Measurements from ENCODE around the gene CAMK2D. TPM values are rescaled to one million over a fixed set of nuclear protein-coding genes. Genes with fewer than 3 reads are reported as not detected.

The CAMK2D gene
- total RNA-seq, 2 experiments from 2014 or later = 104 to 120 TPM

DNA sequence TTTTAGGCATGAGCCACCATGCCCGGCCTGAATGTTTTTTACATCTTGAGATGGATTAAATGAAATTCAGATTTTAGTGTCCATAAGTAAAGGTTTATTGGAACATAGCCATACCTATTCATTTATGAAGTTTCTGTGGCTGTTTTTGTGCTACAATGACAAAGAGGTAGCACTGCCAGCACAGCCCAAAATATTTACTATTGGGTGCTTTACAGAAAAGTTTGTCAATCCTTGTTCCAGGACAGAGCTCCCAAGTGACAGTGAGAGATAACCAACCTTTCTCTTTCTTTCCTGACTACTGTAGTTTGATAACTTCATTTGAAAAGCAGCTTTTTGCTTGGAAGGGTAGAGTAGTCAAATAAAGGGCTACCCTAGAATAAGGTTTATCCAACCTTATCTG is 116.2 kb downstream of the CAMK2D start:
- Histone ChIP-seq H3K4me1 (ENCODE audit: insufficient read depth, low read length, poor library complexity, severe bottlenecking) (peaks cover 45% of the 10 kb centered on the region), H3K36me3 (ENCODE audit: insufficient read depth, low read length) (peaks cover 32% of the 10 kb centered on the region), H4K20me1 (ENCODE audit: insufficient read depth, low read length) (no peaks in the 10 kb centered on the region), H3K9me2 (ENCODE audit: insufficient read depth, low read length) (no peaks in the 10 kb centered on the region), H2AFZ (ENCODE audit: low read length) (no peak overlapping the region), H3K79me2 (ENCODE audit: insufficient read depth, low read depth, low read length) (peaks cover 70% of the 10 kb centered on the region), H3K9me3 (ENCODE audit: low read length) (no peaks in the 10 kb centered on the region), H3K27ac (ENCODE audit: low read depth, low read length, poor library complexity, severe bottlenecking) (no peak overlapping the region), H3K4me3 (ENCODE audit: low read depth, low read length, poor library complexity, severe bottlenecking) (no peak overlapping the region), H3K4me2 (ENCODE audit: low read length) (no peak overlapping the region)
- no TSS peak for BruUV-seq (replicated peaks)
- intact Hi-C loops (cut with micrococcal nuclease; ENCODE audit: unreplicated experiment) = no loop called here
- TF ChIP-seq EZH2phosphoT487 (IDR thresholded peaks at IDR 0.05; ENCODE audit: borderline replicate concordance, low read depth, low read length) = no peak
- TF ChIP-seq, protein P1, sequence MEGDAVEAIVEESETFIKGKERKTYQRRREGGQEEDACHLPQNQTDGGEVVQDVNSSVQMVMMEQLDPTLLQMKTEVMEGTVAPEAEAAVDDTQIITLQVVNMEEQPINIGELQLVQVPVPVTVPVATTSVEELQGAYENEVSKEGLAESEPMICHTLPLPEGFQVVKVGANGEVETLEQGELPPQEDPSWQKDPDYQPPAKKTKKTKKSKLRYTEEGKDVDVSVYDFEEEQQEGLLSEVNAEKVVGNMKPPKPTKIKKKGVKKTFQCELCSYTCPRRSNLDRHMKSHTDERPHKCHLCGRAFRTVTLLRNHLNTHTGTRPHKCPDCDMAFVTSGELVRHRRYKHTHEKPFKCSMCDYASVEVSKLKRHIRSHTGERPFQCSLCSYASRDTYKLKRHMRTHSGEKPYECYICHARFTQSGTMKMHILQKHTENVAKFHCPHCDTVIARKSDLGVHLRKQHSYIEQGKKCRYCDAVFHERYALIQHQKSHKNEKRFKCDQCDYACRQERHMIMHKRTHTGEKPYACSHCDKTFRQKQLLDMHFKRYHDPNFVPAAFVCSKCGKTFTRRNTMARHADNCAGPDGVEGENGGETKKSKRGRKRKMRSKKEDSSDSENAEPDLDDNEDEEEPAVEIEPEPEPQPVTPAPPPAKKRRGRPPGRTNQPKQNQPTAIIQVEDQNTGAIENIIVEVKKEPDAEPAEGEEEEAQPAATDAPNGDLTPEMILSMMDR (conservative IDR thresholded peaks at IDR 0.05; ENCODE audit: low read length) = no peak
- no peak for DNase-seq (ENCODE audit: low spot score)
- CTCF ChIA-PET (ENCODE audit: unreplicated experiment) = interaction anchor here (1.6 kb wide), 1 partner anchor 10 kb away, joined by 7 read pairs; no protein-coding TSS in a partner anchor
- POLR2A ChIA-PET = interaction anchor here (0.6 to 6.7 kb wide), 10 partner anchors 8 to 99 kb away, joined by 3 to 64 read pairs (median 6); no protein-coding TSS in a partner anchor

DNA sequence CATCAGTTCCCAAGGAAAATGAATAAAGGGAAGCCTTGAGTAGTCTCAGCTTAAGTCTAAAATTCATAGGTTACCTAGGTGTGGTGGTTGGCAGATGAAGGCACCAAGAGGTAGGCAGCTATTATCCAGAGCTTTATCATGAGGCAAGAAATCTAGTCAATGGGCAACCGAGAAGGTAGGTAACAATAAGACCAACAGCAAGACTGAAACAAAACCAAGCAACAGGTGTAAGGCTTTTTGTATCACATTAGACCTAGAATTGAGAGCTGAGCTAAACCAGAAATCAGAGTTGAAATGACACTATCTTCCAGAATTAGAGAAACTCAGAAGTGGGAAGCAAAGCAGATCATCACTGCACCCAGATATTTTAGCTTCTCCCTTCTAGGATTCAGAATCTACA is 117.1 kb downstream of the CAMK2D start:
- Histone ChIP-seq H3K9me3 (ENCODE audit: low read length) (no peaks in the 10 kb centered on the region), H2AFZ (ENCODE audit: low read length) (no peak overlapping the region), H3K4me1 (ENCODE audit: insufficient read depth, low read length, poor library complexity, severe bottlenecking) (peaks cover 54% of the 10 kb centered on the region), H3K9me2 (ENCODE audit: insufficient read depth, low read length) (no peaks in the 10 kb centered on the region), H4K20me1 (ENCODE audit: insufficient read depth, low read length) (no peaks in the 10 kb centered on the region), H3K36me3 (ENCODE audit: insufficient read depth, low read length) (peaks cover 30% of the 10 kb centered on the region), H3K27ac (ENCODE audit: low read depth, low read length, poor library complexity, severe bottlenecking) (no peak overlapping the region), H3K79me2 (ENCODE audit: insufficient read depth, low read depth, low read length) (peaks cover 77% of the 10 kb centered on the region), H3K4me2 (ENCODE audit: low read length) (no peak overlapping the region), H3K4me3 (ENCODE audit: low read depth, low read length, poor library complexity, severe bottlenecking) (no peak overlapping the region)
- CTCF ChIA-PET (ENCODE audit: unreplicated experiment) = interaction anchor here (1.6 kb wide), 1 partner anchor 11 kb away, joined by 7 read pairs; no protein-coding TSS in a partner anchor
- DNase-seq (ENCODE audit: low spot score) = no peak
- no TSS peak for BruUV-seq (replicated peaks)
- POLR2A ChIA-PET = interaction anchor here (0.8 to 6.7 kb wide), 13 partner anchors 9 to 93 kb away, joined by 3 to 64 read pairs (median 6); no protein-coding TSS in a partner anchor
- no peak for TF ChIP-seq EZH2phosphoT487 (IDR thresholded peaks at IDR 0.05; ENCODE audit: borderline replicate concordance, low read depth, low read length)
- TF ChIP-seq, protein P1 (conservative IDR thresholded peaks at IDR 0.05; ENCODE audit: low read length) = no peak
- intact Hi-C loops (cut with micrococcal nuclease; ENCODE audit: unreplicated experiment) = no loop called here

DNA sequence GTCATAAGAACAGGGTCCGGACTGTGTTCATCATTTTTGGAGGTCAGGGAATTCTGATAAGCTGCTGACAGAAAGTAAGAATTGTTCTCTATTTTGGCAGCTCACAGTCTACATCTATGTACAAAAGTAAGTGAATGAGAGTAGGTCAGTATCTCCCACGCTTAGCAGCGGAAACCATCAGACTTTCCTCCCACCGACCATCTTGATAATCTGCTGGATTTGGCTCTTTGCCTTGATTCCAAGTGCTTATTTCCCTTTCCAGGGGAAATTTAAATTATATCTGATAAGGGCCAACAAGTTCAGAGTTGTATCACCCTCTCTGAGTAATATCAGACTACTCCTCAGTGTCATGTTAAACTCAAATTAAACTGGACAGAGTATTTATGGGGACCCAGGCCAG is 118.0 kb downstream of the CAMK2D start:
- CTCF ChIA-PET (ENCODE audit: unreplicated experiment) = interaction anchor here (0.9 kb wide), 1 partner anchor 45 kb away, joined by 3 read pairs; no protein-coding TSS in a partner anchor
- H2AFZ ChIP-seq (ENCODE audit: low read length) = no peak overlapping the region
- intact Hi-C loops (cut with micrococcal nuclease; ENCODE audit: unreplicated experiment) = no loop called here
- H3K4me3 ChIP-seq (ENCODE audit: low read depth, low read length, poor library complexity, severe bottlenecking) = no peak overlapping the region
- peaks cover 63% of the 10 kb centered on the region for H3K4me1 ChIP-seq (ENCODE audit: insufficient read depth, low read length, poor library complexity, severe bottlenecking)
- DNase-seq (ENCODE audit: low spot score) = no peak
- peaks cover 77% of the 10 kb centered on the region for H3K79me2 ChIP-seq (ENCODE audit: insufficient read depth, low read depth, low read length)
- H3K36me3 ChIP-seq (ENCODE audit: insufficient read depth, low read length) = peaks cover 26% of the 10 kb centered on the region
- H3K4me2 ChIP-seq (ENCODE audit: low read length) = no peak overlapping the region
- H4K20me1 ChIP-seq (ENCODE audit: insufficient read depth, low read length) = no peaks in the 10 kb centered on the region
- BruUV-seq (replicated peaks) = no TSS peak
- no peak overlapping the region for H3K27ac ChIP-seq (ENCODE audit: low read depth, low read length, poor library complexity, severe bottlenecking)
- TF ChIP-seq EZH2phosphoT487 (IDR thresholded peaks at IDR 0.05; ENCODE audit: borderline replicate concordance, low read depth, low read length) = no peak
- TF ChIP-seq, protein P1 (conservative IDR thresholded peaks at IDR 0.05; ENCODE audit: low read length) = no peak
- no peaks in the 10 kb centered on the region for H3K9me2 ChIP-seq (ENCODE audit: insufficient read depth, low read length)
- H3K9me3 ChIP-seq (ENCODE audit: low read length) = no peaks in the 10 kb centered on the region
- POLR2A ChIA-PET = interaction anchor here (1.5 to 6.7 kb wide), 9 partner anchors 8 to 92 kb away, joined by 3 to 64 read pairs (median 10); no protein-coding TSS in a partner anchor

Measured in OCI-LY7 (cell line).